HG02884 (cell line): ENCODE data around the gene TRMO.

ENCODE experiments used
- ATAC-seq: cut with Tn5 transposase; IDR thresholded peaks from one replicate; pipeline ENCODE4 v1.9.1; 2021; ENCODE audit warnings: mild to moderate bottlenecking, moderate library complexity; ENCODE audit not compliant: unreplicated experiment

Gene TRMO

DNA sequence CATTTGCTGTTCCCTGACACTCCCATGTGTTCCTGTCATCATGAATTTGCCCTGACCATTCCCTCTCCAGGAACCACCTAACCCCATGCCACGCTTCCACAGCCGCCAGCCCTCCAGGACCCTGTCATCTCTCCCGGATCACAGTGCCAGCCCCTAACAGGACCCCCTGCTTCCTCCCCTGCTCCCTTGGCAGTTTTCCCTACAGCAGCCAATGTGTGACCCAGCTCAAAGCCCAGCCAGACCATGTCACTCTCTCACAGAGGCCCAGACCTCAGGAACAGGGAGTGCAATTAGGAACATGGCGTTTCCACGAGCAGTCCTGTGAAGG, 61.2 kb downstream of the TRMO start:
- ATAC-seq, result no peak

DNA sequence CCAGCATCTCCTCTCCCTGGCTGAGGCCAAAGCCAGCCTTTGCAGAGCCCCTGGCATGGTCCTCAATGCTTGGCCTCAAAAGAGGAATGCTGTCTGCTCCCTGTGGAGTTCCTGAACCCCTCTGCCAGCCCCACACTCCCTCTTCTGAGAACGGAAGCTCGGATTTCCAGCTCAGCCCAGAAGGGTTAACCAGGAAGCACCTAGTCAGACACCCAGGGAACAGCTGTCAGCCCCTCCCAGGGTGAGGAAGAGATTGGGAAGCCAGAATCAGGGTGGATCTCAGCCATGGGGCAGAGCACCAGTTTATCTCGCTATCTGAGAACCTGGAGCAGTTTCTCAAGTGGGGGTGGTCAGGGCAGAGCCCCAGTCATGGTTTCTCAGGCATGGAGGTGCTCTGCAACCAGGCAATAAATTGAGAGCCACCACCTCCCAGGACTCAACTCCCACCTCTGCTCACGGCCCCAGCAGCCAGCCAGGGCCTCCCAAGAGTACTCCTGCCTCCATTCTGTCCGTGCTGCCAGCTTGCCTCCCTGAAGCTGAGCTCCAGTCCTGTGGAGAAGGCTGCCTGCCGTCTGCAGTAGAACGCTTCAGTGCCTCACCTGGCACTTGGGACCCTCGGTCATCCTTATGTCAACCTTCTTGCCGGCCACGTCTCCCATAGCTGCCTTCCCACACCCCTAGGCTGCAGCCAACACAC, 61.7 kb downstream of the TRMO start:
- ATAC-seq, result no peak

DNA sequence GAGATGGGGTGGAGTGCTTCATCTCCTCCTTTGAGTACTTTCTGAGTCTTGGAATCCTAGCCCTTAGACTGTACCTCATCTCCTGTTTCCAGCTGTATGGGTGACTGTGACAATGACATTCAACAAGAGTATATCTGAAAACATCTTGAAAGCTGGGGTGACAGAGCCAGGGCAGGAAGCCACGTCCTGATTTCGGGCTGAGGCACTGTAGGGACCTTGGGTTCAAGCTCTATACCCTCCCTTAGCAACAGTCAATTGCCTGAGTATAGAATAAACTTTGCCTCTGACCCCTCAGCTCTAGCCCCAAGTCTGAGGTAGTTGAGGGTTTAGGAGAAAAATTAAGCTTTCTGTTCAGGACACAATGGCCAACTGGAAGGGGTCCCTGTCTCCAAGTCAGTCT, 63.0 kb downstream of the TRMO start:
- ATAC-seq, result no peak

DNA sequence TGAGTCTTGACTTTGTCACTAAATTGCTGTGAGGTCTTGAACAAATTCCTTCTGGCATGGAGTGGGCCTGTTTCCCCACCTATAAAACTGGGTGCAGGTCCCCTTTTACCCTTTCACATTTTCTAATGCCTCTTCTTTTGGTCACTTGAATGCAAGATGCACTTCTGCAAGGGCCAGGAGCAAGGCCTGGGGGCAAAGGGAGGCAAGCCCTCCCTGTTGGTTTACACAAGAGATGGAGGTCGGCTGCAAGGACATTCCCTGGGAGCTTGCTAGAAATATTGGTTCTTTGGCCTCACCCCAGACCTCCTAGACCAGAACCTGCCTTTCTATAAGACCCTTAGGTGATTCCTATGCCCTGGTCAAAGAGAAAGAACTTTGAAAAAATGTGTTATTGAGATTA, 63.5 kb downstream of the TRMO start:
- ATAC-seq, result no peak

DNA sequence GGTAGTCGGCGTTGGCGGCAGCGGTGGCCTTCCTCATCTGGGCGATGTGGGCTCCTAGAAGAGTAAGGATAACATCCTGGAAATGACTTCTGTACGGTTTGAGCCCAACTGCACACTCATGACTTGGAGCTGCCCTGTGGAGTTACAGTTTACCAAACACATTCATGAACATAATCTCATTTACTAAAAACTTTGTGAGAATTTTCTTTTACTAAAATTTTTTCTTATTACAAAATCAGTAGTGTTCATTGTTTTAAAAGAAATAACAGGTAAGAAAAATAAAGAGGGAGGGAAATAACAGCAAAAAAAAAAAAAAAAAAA, 63.9 kb downstream of the TRMO start:
- no peak for ATAC-seq

DNA sequence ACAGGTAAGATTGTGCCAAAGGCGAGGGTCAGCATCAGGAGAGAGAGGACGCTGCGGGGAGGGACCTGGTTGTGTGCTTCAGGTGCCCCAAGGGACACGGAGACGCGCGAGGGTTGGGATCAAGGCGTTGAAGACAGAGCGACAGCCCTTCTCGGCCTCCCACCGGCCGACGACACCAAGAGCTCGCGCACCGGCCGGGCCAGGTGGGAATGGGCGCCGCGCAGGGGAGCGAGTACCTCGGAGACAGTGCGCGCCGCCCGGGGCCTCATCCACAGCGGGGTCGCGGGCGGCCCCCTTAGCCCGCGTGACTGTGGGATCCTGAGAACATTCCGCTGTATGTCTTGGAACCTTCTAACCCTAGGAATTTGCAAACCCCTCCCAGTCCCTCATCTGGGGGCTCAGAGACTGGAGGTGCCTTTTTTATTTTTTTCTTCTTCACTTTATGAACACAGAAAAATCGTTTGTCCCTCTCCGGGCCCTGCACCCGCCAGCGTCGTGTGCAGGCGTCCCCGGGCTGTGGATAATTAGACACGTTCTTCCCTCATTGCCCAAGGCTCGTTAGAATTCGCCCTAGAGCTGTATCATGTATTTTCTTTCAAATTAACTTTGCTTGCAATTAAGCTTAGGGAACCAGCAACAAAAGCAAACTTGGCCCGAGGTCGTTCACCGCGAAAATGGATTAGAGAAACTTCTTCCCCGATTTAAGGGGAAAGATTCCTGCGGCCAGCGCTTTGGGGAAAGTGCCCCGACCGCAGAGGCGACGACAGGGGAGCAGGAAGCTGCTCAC, 64.5 kb downstream of the TRMO start:
- ATAC-seq, result no peak

DNA sequence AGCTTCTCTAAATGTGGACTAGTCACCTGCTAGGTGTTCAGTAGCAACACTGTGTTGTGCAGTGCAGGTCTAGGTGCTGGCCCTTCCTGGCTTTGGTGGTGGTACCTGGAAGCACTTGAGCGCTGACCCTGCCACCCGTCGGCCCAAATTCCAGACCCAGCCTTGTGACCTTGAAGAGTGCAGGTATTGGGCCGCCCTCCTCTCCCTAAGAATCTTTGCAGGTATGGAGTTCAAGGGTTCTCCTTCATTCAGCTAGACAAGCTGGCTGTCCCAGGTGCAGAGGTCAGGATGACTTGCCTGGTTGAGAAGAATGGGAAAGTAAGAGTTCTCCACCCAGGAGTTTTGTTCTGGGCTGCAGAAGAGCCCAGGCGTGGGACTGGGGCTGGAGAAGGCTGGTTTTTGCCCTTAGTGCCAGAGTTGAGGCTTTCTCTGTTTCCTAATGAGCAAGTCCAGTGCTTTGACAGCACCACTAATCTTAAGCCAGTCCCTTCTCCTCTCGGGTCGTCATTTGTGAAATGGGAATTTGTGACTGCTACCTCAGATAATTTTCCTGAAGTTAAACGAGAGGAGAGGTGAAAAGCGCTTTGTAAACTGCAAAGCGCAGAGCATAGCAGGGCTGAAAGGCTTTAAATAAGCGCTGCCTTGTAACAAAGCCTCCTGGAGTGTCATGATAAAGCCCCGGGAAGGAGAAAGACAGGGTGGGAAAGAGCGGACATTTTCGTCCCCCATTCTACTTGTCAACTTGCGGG, 65.3 kb downstream of the TRMO start:
- no peak for ATAC-seq

DNA sequence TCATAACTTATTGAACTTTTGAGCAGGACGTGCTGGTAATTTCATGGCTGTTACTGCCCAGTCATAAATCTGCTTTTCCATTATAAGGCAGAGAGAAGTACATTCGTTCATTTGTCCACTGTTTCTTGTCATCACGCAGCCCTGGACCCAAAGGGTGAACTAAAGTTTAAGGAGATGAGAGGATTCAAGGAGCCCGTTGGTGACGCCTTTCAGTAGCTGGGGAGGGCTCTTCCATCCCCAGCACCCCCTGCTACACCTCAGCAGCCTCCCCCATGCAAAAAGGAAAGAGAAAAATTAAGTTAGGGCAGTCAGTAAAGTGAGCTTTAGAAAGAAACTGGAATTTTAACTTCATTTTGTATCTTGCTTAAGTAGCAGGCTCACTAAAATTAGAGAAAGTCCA, 66.4 kb downstream of the TRMO start:
- ATAC-seq, result no peak

DNA sequence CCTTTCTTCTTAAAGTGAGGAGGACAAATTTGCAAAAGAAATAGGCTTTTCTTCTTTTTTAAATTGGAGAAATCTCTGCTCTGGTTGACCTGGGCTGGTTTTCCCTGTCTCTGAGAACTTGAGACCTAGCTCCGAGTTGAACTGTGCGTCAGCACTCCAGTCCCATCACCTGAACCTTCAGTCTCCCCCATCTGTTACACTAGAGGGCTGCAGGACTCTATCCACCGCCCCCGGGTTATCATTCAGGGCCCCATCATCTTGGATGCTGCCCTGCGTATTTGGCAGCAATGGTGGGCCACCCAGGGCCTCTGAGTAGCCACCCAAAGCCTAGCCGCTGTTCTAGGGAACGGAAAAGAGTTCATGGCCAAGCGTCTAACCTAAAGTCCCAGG, 66.8 kb downstream of the TRMO start:
- no peak for ATAC-seq

DNA sequence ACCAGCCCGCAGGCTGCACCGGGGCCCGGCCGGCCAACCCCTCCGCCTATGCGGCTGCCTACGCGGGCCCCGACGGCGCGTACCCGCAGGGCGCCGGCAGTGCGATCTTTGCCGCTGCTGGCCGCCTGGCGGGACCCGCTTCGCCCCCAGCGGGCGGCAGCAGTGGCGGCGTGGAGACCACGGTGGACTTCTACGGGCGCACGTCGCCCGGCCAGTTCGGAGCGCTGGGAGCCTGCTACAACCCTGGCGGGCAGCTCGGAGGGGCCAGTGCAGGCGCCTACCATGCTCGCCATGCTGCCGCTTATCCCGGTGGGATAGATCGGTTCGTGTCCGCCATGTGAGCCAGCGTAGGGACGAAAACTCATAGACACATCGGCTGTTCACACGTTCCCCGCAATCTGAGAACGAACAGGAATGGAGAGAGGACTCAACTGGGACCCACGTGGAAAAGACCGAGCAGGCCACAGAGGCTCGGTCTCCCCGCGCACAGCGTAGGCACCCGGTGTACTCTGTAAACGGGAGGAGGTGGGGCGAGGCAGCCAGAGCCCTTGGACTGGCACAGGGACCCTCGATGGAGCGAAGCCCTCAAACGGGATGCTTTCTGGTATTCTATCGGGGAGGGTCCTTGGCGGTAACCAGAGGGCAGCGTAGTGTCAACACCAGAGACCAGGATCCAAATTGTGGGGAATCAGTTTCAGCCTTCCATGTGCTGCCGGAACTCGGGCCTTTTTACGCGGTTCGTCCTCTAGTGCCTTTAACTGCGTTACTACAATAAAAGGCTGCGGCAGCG, 67.4 kb downstream of the TRMO start:
- ATAC-seq, result no peak
